Amniotic stem cell (primary cell): ENCODE results near the gene CCDC85C.
"Not testable (repeated sequence)": the region's sequence is repeated elsewhere in the genome, so short reads cannot be mapped to it uniquely, and the experiment has no call there.

Experiments
- DNase-seq: peaks from one replicate; lab custom pipeline; 2025; lab: John Stamatoyannopoulos, UW

The CCDC85C gene

GRCh38 chr14:99603471-99604277, at the start of gene CCDC85C:
CCDC85C (minus strand) TSS chr14:99604207; CDS start chr14:99603959, 248 bp downstream.
- no peak for DNase-seq

GRCh38 chr14:99651953-99652746, 48.1 kb upstream of the CCDC85C start:
- DNase-seq, result no peak

GRCh38 chr14:99650189-99650588, 46.2 kb upstream of the CCDC85C start:
- no peak for DNase-seq

- DNase-seq, result no peak
Measured at GRCh38 chr14:99649643-99650042, 45.6 kb upstream of the CCDC85C start.

- DNase-seq, result no peak
Measured at GRCh38 chr14:99649219-99649618, 45.2 kb upstream of the CCDC85C start.

GRCh38 chr14:99648027-99648784, 44.2 kb upstream of the CCDC85C start:
- no peak for DNase-seq

GRCh38 chr14:99647411-99647810, 43.4 kb upstream of the CCDC85C start:
- no peak for DNase-seq

GRCh38 chr14:99645545-99646505, 41.8 kb upstream of the CCDC85C start:
- no peak for DNase-seq

- DNase-seq, result no peak
Measured at GRCh38 chr14:99644723-99645544, 40.9 kb upstream of the CCDC85C start, which contains the start of gene HHIPL1. HHIPL1 (plus strand) TSS chr14:99645129; CDS start chr14:99645208, 79 bp downstream.

- DNase-seq, result no peak
Measured at GRCh38 chr14:99644035-99644587, 40.1 kb upstream of the CCDC85C start.

- no peak for DNase-seq
Measured at GRCh38 chr14:99643343-99643742, 39.3 kb upstream of the CCDC85C start.

- DNase-seq, result not testable (repeated sequence)
Measured at GRCh38 chr14:99642771-99643170, 38.8 kb upstream of the CCDC85C start.

- no peak for DNase-seq
Measured at GRCh38 chr14:99637624-99638023, 33.6 kb upstream of the CCDC85C start.

- no peak for DNase-seq
Measured at GRCh38 chr14:99636487-99636886, 32.5 kb upstream of the CCDC85C start.

- DNase-seq, result no peak
Measured at GRCh38 chr14:99635116-99635515, 31.1 kb upstream of the CCDC85C start.

GRCh38 chr14:99634443-99634842, 30.4 kb upstream of the CCDC85C start:
- no peak for DNase-seq

GRCh38 chr14:99633918-99634317, 29.9 kb upstream of the CCDC85C start:
- DNase-seq, result no peak

GRCh38 chr14:99633141-99633540, 29.1 kb upstream of the CCDC85C start:
- no peak for DNase-seq

GRCh38 chr14:99632410-99633035, 28.5 kb upstream of the CCDC85C start:
- DNase-seq, result no peak
